ENCODE results near the gene PTPRN2. TPM values are rescaled to one million over a fixed set of nuclear protein-coding genes. Genes with fewer than 3 reads are reported as not detected.

Gene PTPRN2
- total and polyA plus RNA-seq, 2 of the 8 experiments (the other 6 are each of a cell fraction or from before 2014, with no cell fraction given) = 2.6 to 4.5 TPM

DNA sequence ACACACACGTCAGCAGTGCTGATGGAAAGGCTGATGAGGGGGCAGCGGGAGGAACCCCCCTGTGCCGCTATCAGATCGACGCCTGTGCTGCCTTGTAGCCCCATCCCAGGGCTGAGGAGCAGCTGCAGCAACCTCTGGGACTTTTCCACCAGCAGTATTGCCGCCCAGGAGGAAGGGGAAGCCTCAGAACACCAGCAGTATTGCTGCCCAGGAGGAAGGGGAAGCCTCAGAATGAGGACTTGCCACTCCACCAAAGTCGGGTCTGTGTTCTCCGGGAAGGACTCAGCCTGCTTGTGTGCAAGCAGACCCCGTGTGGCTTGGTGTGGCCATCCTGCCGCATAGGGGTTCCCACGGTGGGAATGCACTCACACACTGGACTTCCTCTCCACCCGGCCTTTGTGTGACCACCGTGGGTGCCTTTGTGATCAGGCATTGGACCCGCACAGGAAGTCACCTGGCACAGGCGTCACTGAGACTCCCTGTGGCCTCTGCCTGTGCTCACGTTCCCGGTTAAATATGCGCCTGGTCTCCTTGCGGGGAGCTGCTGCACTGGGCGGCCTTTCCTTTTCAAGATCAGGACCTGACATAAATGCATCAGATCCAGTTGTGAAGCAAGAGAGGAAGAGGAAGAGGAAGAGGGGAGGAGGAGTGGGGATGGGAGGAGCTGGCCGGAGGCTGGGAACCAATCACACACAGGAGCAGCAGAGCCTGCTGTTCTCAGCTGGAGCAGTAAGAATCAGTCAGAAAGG is 1002.3 kb downstream of the PTPRN2 start (continued):
- no peak for TF ChIP-seq USF2 (IDR thresholded peaks at IDR 0.05; ENCODE audit: low read length)
- TF ChIP-seq CTBP2 (IDR thresholded peaks at IDR 0.05; ENCODE audit: borderline replicate concordance, insufficient read depth, insufficient read length, low read length) = no peak
- no peak for TF ChIP-seq RBBP5 (IDR thresholded peaks at IDR 0.05; ENCODE audit: borderline replicate concordance, low read depth, low read length)
- TF ChIP-seq RNF2 (IDR thresholded peaks at IDR 0.05; ENCODE audit: borderline replicate concordance, low read depth, low read length, missing control alignments, poor library complexity, severe bottlenecking) = no peak
- TF ChIP-seq EGR1 (IDR thresholded peaks at IDR 0.05; ENCODE audit: borderline replicate concordance, low read depth, low read length) = no peak
- no peak for TF ChIP-seq PHF8 (conservative IDR thresholded peaks at IDR 0.05; ENCODE audit: low read depth, low read length)
- TF ChIP-seq ZNF274 (IDR thresholded peaks at IDR 0.05; ENCODE audit: borderline replicate concordance, extremely low read depth, low read length) = no peak

All from H1 (cell line).